ENCODE measurements around the gene WNT2B.

Gene WNT2B

GRCh38 chr1:112504661-112505399, 3.9 kb upstream of the WNT2B start:
- no peak for DNase-seq (ENCODE audit: low spot score)

- no peak for DNase-seq (ENCODE audit: low spot score)
Observed at GRCh38 chr1:112505400-112505785, 3.4 kb upstream of the WNT2B start.

- DNase-seq (ENCODE audit: low spot score): no peak
Observed at GRCh38 chr1:112505878-112506277, 2.9 kb upstream of the WNT2B start.

GRCh38 chr1:112506306-112506705, 2.5 kb upstream of the WNT2B start:
- no peak for DNase-seq (ENCODE audit: low spot score)

DNA sequence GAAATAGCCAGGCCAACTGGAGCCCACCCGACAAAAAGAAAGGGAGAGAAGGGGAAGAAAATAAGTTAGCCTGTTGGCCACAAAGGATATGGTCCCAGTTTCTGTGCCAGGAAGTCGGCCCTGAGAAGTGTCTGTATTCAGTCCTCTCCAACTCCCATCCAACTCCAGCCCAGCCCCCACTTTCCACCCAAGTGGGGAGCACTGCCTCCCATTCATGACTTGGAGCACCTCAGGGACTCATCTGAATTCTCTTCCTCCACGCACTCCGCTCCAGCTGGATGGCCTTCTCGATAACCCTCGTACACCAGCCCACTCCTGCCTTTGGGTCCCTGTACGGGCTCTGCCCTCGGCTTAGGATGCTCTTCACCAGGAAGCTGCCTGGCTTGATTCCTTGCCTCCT, 2.0 kb upstream of the WNT2B start:
- DNase-seq (ENCODE audit: low spot score): no peak

DNA sequence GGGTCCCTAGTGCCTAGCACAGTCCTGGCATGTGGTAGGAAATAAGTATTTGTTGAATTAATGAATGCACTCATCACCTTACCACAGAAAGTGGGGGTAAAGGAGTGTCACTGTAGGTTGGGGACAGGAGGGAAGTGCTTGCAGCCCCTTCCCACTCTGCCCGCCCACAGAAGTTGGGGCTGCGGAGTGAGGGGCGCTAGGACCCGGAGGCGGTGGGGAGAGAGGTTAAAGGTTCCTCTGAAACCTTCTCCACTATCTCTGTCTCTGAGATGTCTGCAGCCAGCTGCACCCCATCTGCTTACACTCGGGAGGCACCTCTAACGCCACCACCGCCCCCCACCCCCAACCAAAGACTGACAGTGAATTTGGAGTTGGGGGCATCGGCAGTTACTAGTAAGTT, 1.4 kb upstream of the WNT2B start:
- DNase-seq (ENCODE audit: low spot score): no peak

GRCh38 chr1:112507921-112508277, 866 bp upstream of the WNT2B start:
- DNase-seq (ENCODE audit: low spot score): peak; percentile 67

DNA sequence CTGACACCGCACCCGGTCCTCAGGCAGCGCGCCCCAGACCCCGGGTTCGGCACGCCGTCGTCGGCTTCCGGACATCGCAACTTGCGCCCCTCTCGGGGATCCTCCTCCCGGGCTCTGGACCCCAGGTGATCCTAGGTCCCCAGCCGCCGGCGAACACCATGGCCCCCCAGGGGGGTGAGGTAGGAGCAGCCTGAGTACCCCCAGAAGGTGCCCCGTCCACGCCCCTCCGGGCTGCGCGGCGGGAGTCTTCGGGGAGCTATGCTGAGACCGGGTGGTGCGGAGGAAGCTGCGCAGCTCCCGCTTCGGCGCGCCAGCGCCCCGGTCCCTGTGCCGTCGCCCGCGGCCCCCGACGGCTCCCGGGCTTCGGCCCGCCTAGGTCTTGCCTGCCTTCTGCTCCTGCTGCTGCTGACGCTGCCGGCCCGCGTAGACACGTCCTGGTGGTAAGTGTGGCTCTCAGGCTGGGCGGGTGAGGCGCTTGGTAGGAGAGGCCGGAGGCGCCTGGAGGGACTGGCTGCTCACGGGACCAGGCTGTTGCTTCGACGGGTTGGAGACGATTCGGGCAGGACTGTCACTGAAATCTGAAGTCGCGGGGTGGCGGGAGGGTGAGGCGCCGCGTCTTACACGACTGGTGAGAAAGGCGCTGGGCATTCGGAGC, 367 bp downstream of the WNT2B start:
- no peak for DNase-seq (ENCODE audit: low spot score)

DNA sequence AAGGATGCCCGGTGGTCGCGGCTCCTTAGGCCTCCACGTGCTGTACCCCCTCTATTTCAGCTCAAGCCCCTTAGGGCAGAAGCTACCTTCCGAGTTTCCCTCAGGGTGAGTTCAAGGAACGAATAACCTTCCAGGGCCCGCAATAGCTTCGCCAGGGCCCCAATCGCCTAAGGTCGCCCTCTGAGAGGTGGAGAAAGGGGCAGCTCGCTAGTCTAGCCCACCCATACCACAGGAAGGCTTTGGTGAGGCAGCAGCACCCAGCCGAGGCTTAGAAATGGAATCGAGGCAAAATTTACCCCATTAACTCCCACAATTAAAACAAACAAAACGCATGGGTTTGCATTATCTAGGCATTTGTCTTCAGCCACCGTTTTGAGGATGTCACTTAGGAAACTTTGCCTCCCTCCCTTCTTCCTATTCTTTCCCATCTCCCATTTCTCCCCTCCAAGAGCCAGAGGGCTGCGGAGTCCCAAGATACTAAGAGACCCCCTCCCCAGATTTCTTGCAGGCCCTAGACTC, 954 bp downstream of the WNT2B start:
- DNase-seq (ENCODE audit: low spot score): no peak

GRCh38 chr1:112510340-112510739, 1.6 kb downstream of the WNT2B start:
- no peak for DNase-seq (ENCODE audit: low spot score)

DNA sequence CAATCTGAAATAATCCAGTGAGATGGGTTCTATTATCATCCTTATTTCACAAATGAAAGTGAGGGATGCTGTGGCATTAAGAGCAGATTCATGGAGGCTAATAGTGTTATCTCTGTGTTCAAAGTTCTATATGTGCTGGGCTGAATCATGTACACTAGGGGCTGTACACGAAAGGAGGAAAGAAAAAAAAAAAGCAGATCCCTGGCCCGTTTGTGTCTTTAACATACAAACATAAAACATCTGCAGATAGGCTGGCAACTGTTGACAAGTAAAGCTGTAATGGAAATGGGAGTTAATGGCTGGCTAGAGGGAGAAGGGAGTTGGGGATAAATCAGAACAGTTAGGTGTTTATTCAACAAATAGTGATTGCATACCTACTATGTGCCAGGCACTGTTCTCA, 3.1 kb downstream of the WNT2B start:
- no peak for DNase-seq (ENCODE audit: low spot score)

DNA sequence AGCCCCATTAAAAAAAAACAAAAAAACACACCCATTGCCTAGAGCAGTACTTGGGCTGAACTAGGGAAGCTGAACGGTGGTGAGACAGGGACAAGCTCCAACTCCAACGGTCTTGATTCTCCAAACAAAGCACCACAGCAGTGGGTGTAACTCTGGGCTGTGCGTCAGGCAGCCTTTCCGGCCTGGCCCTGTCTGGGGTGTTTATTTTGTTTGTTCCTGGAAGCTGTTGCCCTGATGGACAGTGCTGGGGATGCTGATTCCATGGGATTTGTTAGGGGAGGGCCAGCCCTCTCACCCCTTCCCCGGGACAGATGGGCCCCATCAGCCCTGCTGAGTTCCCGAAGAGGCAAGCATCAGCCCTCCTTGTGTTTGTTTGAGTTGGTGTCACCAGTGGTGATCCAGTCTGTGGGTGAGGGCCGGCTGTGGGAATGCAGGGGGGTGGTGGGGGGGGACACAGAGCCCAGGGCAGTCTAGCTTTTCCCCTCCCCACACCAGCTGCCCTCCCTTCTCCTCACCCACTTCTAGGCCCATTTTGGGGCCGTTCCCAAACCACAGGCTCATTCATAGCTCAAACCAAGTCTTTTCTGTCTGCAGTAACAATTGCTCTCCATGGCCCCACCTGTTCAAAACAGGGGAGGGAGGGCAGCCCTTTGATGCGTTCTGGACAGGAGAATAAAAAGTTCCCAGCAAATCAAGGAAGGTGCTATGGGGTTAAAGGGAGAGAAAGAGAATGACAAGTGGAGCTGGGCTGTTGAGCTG, 4.5 kb downstream of the WNT2B start:
- peak; percentile 34 for DNase-seq (ENCODE audit: low spot score)

DNA sequence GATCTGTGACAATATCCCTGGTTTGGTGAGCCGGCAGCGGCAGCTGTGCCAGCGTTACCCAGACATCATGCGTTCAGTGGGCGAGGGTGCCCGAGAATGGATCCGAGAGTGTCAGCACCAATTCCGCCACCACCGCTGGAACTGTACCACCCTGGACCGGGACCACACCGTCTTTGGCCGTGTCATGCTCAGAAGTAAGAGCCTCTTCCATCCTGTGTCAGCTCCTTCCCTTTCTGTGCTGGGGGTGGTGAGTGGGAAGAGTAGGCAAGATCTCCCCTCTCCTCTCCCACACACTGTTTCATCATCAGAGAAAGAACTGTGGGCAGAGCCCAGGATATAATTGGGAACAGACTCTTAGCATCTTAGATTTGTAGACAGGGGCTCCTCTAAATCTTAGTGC, 6.1 kb downstream of the WNT2B start:
- DNase-seq (ENCODE audit: low spot score): no peak

DNA sequence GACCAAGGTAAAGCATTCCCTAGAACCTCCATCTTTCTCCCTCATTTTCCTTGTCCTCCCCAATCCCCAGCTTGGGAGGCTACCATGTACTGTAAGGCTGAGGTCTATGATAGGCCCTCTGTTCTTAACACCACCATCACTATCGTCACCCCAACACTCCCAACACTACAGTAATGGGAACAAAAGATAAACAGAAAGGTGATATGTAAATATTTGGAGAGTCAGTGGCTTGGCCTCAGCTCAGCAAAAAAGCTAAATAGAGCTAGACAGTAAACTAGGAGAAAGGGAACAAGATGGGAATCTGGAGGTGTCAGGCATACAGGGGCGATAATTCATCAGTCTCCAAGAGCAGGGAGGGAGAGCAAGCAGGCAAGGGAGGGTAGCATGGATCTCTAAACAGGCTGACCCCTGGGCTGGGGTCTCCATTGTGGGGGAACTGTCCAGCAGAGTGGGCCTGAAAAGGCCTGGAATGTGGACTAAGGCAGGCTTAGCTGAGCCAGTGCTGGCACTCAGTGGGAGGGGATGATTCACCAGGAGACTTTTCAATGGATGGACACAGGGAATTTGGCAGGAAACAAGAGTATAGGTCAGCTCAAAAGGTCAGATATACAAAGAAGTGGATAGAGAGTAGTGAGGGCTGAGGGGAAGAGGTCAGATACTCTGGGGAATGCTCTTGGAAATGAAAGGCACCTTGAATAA, 6.7 kb downstream of the WNT2B start:
- DNase-seq (ENCODE audit: low spot score): peak; percentile 80

- no peak for DNase-seq (ENCODE audit: low spot score)
Observed at GRCh38 chr1:112516141-112516540, 7.4 kb downstream of the WNT2B start.

GRCh38 chr1:112517231-112517630, 8.5 kb downstream of the WNT2B start:
- no peak for DNase-seq (ENCODE audit: low spot score)

GRCh38 chr1:112517646-112518045, 8.9 kb downstream of the WNT2B start:
- no peak for DNase-seq (ENCODE audit: low spot score)

DNA sequence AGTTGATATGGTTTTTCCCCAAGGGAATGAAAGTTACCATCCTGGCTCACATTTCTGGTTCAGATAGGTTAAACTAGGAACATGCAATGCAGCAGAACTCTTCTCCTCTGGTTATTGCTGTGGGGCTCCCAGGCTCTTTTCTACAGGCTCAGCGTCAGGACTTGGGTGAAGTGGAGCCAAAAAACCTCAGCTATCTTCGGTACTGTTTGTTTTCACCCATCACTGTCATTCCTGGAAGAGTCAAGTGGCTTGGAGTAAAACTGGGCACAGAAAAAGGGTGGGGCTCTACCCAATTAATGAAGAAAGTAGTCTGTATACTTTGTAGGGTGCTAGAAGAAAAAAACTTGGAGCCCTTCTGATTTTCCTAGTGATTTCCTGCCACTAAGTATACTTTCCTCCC, 9.4 kb downstream of the WNT2B start:
- no peak for DNase-seq (ENCODE audit: low spot score)

- DNase-seq (ENCODE audit: low spot score): no peak
Observed at GRCh38 chr1:112520166-112520565, 11.4 kb downstream of the WNT2B start.

DNA sequence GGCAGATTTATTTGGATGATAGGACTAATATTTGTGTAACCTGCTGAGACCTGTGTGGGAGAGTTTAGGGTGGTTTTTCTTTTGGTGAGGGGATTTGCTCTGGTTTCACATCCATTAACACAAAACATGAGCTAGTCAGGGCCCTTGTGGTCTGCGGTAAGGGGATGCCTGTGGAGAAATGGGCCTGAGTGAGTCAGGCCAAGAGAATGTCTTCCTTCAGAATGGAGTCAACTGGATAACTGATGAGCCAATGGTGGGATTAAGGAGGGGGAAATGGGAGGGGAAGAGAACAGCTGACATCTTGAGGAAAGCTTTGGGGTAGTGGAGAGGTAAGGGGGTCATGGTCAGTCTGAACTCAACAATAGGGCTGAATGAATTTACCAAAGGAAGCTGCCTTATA, 13.9 kb downstream of the WNT2B start:
- DNase-seq (ENCODE audit: low spot score): peak; percentile 89

DNA sequence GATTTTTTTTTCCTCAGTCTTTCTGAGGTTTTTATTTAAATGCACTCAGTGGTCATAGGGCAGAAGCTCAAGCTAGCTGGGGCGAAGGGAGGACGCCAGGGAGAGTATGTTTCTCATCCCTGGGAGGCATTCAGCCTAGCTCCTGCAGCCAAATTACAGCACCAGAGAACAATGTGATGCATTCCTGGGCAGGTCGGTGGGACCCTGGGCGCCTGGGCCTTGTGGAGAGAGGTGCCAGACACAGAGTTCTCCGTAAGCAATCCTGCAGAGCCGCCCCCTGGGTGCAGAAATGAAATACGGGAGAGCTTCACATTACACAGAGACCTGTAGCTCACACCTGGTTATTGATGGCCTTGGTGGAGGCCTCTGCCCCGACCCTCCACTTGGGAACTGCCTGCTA, 15.5 kb downstream of the WNT2B start:
- DNase-seq (ENCODE audit: low spot score): peak; percentile 71

DNA sequence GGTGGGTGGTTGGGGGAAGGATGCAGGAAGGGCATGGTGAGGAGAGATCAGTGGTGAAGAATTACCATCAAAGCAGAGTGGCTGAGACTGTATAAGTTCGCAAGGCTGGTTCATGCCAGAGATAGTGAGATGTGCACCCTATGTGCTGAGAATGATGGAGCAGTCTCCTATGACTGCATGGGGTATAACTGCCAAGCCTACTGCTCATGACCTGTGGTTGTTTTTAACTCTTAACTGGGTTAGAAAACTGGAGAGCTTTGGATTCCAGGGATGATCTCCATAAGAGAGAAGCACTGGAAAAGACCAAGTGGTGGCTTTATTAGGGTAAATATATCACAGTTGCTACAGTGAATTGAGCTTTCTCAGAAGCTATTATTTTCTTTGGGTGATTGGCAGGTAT, 16.2 kb downstream of the WNT2B start:
- DNase-seq (ENCODE audit: low spot score): no peak
